Measurements from ENCODE around the gene RUNX2. TPM values are rescaled to one million over a fixed set of nuclear protein-coding genes. Genes with fewer than 3 reads are reported as not detected.

Gene RUNX2
- total and polyA plus RNA-seq, 10 of the 15 experiments (the other 5 are each of a cell fraction or from before 2014, with no cell fraction given) = 0.01 to 0.77 (median 0.15) TPM; not detected in 3

GRCh38 chr6:45411959-45412358 lies 83.8 kb downstream of the RUNX2 start:
- Histone ChIP-seq H3K36me3 (ENCODE audit: control insufficient read depth in 2 of 2, insufficient read depth in 2 of 2, low read length in 1 of 2) (no peaks in the 10 kb centered on the region), H3K27ac (ENCODE audit: control insufficient read depth, insufficient read depth) (no peak overlapping the region), H3K4me3 (no peak overlapping the region), H3K27me3 (replicated peaks in 1 of 2; ENCODE audit: control insufficient read depth in 2 of 2, insufficient read depth in 2 of 2, low read length in 1 of 2) (peaks cover 0 to 3% of the 10 kb centered on the region in 2 experiments; a peak in 1 of 4 replicates), H4K20me1 (ENCODE audit: control insufficient read depth, insufficient read depth) (peaks cover 3% of the 10 kb centered on the region; the same call in 1 of the 2 replicates), H3K9me3 (replicated peaks; ENCODE audit: control insufficient read depth, insufficient read depth, low read length) (no peaks in the 10 kb centered on the region), H3K9ac (ENCODE audit: control insufficient read depth, insufficient read depth, low read length) (no peak overlapping the region), H3K4me2 (ENCODE audit: control insufficient read depth, insufficient read depth) (no peak overlapping the region), H3K4me1 (ENCODE audit: control insufficient read depth, insufficient read depth, low read length) (no peaks in the 10 kb centered on the region), H2AFZ (ENCODE audit: control insufficient read depth, low read depth, low read length) (no peak overlapping the region), H3K79me2 (ENCODE audit: control insufficient read depth, insufficient read depth, low read length) (no peaks in the 10 kb centered on the region)
- intact Hi-C loops (cut with micrococcal nuclease; ENCODE audit: unreplicated experiment) (loop anchor here (10.0 kb wide), 2 partner anchors 327 to 777 kb away; no protein-coding TSS in a partner anchor), in situ Hi-C loops (cut with MboI) (loop anchor here (10.0 kb wide), 1 partner anchor 767 kb away; no protein-coding TSS in a partner anchor)
- ChIA-PET POLR2A (no interaction called here), RAD21 (ENCODE audit: unreplicated experiment) (interaction anchor here (0.8 kb wide), 1 partner anchor 664 kb away, joined by 3 read pairs; no protein-coding TSS in a partner anchor), CTCF (interaction anchor here (0.6 kb wide), 1 partner anchor 756 kb away, joined by 3 read pairs; no protein-coding TSS in a partner anchor), SMC1A (ENCODE audit: uncharacterized antibody, unreplicated experiment) (no interaction called here)
- FAIRE-seq = no peak
- TF ChIP-seq IRF3 (IDR thresholded peaks at IDR 0.05) = no peak
- TF ChIP-seq RAD21 (IDR thresholded peaks at IDR 0.05; ENCODE audit: insufficient read depth, low read depth, low read length) = no peak
- no peak for TF ChIP-seq E2F8 (IDR thresholded peaks at IDR 0.05; ENCODE audit: low read depth, partially characterized antibody)
- TF ChIP-seq IKZF2 (IDR thresholded peaks at IDR 0.05) = no peak
- TF ChIP-seq PAX8 (IDR thresholded peaks at IDR 0.05) = no peak
- TF ChIP-seq KDM1A (IDR thresholded peaks at IDR 0.05; ENCODE audit: borderline replicate concordance) = no peak
- no peak for TF ChIP-seq FOXK2 (IDR thresholded peaks at IDR 0.05)
- TF ChIP-seq MYB (IDR thresholded peaks at IDR 0.05; ENCODE audit: borderline replicate concordance, low read depth, low read length) = no peak
- TF ChIP-seq ESRRA (IDR thresholded peaks at IDR 0.05; ENCODE audit: low read length) = no peak
- TF ChIP-seq BHLHE40 (IDR thresholded peaks at IDR 0.05; ENCODE audit: borderline replicate concordance in 1 of 2, low read depth in 2 of 2, low read length in 1 of 2) = no peak
- no peak for TF ChIP-seq BCLAF1 (IDR thresholded peaks at IDR 0.05)
- no TSS peak for BruUV-seq (replicated peaks)
- DNase-seq (ENCODE audit: low read depth, low spot score) = no peak
- WGBS (ENCODE audit: insufficient coverage, insufficient replicate concordance, low lambda C conversion rate, missing lambda C conversion rate) = 38% methylated on average over 4 of the region's 5 CpGs
- no peak for ATAC-seq
